Activated B cell treated with CpG ODN at 0.5 μM for 24 hours (primary cell): ENCODE data around the gene CHCHD5. TPM values are rescaled to one million over a fixed set of nuclear protein-coding genes. Genes with fewer than 3 reads are reported as not detected.
"Not testable (repeated sequence)": the region's sequence is repeated elsewhere in the genome, so short reads cannot be mapped to it uniquely, and the experiment has no call there.

Source experiments
- ATAC-seq: fragments of 200-7000 bp; cut with Tn5 transposase; one replicate; pipeline ENCODE4 v1.10.0; 2021; ENCODE audit warnings: low read depth, mild to moderate bottlenecking, moderate library complexity
- CTCF ChIA-PET: fragments of 350-600 bp; sonication (Branson Sonifier 250); formaldehyde crosslinking; loops from one replicate; lab custom pipeline; 2021; ENCODE audit warnings: antibody characterized with exemption; lab: Charles Lee
- POLR2A ChIA-PET: fragments of 350-600 bp; sonication (Branson Sonifier 250); formaldehyde crosslinking; loops from one replicate; lab custom pipeline; 2021; ENCODE audit warnings: antibody characterized with exemption; lab: Charles Lee
- DNase-seq: peaks from one replicate; pipeline ENCODE4 v3.0.0; 2022
- H3K27ac Mint-ChIP-seq: one replicate; pipeline ENCODE4 v1.8.0; 2020; ENCODE audit warnings: mixed read lengths
- H3K27me3 Mint-ChIP-seq: one replicate; pipeline ENCODE4 v1.8.0; 2021; ENCODE audit warnings: mixed read lengths
- H3K36me3 Mint-ChIP-seq: one replicate; pipeline ENCODE4 v1.8.0; 2021; ENCODE audit warnings: low read depth, mixed read lengths
- H3K4me1 Mint-ChIP-seq: one replicate; pipeline ENCODE4 v1.8.0; 2021; ENCODE audit warnings: mixed read lengths
- H3K4me3 Mint-ChIP-seq: one replicate; pipeline ENCODE4 v1.8.0; 2020; ENCODE audit warnings: mild to moderate bottlenecking, mixed read lengths
- H3K9me3 Mint-ChIP-seq: one replicate; pipeline ENCODE4 v1.8.0; 2020; ENCODE audit warnings: mixed read lengths
- CTCF ChIP-seq: fragments of 200-600 bp; IDR thresholded peaks from one replicate; pipeline ENCODE4 v1.8.0; 2022; ENCODE audit warnings: antibody characterized with exemption, mild to moderate bottlenecking
- intact Hi-C: fragments of 100-400 bp; cut with micrococcal nuclease; formaldehyde crosslinking; loops from one replicate; pipeline ENCODE4 v1.15.1; 2024
- total RNA-seq: library from RNA; stranded (reverse); gene quantifications from 2 replicates; pipeline ENCODE4 v1.2.3, GENCODE V29; 2022

CHCHD5 gene
- total RNA-seq, 1 donor from 2014 or later = 26.0 TPM

GRCh38 chr2:112604952-112605351, 20.5 kb downstream of the CHCHD5 start:
- no peaks in the 10 kb centered on the region for H3K27me3 Mint-ChIP-seq
- ChIA-PET CTCF (interaction anchor here (2.6 kb wide), 1 partner anchor 122 kb away, joined by 9 read pairs; no protein-coding TSS in a partner anchor), POLR2A (no interaction called here)
- intact Hi-C loops = loop anchor here (5.0 kb wide), 1 partner anchor 352 kb away; no protein-coding TSS in a partner anchor
- H3K36me3 Mint-ChIP-seq = no peaks in the 10 kb centered on the region
- no peak overlapping the region for H3K27ac Mint-ChIP-seq
- no peaks in the 10 kb centered on the region for H3K9me3 Mint-ChIP-seq
- ATAC-seq = no peak
- peaks cover 3% of the 10 kb centered on the region for H3K4me1 Mint-ChIP-seq
- no peak overlapping the region for H3K4me3 Mint-ChIP-seq
- DNase-seq = no peak
- TF ChIP-seq CTCF = no peak

GRCh38 chr2:112605926-112606325, 21.5 kb downstream of the CHCHD5 start:
- Mint-ChIP-seq H3K27ac (no peak overlapping the region), H3K9me3 (no peaks in the 10 kb centered on the region), H3K36me3 (no peaks in the 10 kb centered on the region), H3K4me3 (no peak overlapping the region), H3K4me1 (no peaks in the 10 kb centered on the region), H3K27me3 (no peaks in the 10 kb centered on the region)
- ATAC-seq (no peak), DNase-seq (no peak)
- CTCF ChIA-PET = no interaction called here
- intact Hi-C loops = no loop called here
- POLR2A ChIA-PET = no interaction called here
- TF ChIP-seq CTCF = no peak

GRCh38 chr2:112606547-112606946, 22.1 kb downstream of the CHCHD5 start:
- no peak overlapping the region for H3K4me3 Mint-ChIP-seq
- TF ChIP-seq CTCF = no peak
- no peaks in the 10 kb centered on the region for H3K9me3 Mint-ChIP-seq
- H3K36me3 Mint-ChIP-seq = no peaks in the 10 kb centered on the region
- ATAC-seq (no peak), DNase-seq (no peak)
- no peak overlapping the region for H3K27ac Mint-ChIP-seq
- POLR2A ChIA-PET = no interaction called here
- H3K27me3 Mint-ChIP-seq = no peaks in the 10 kb centered on the region
- CTCF ChIA-PET = no interaction called here
- H3K4me1 Mint-ChIP-seq = no peaks in the 10 kb centered on the region
- intact Hi-C loops = no loop called here

- Mint-ChIP-seq H3K36me3 (no peaks in the 10 kb centered on the region), H3K4me1 (no peaks in the 10 kb centered on the region), H3K27me3 (peaks cover under 1% of the 10 kb centered on the region), H3K4me3 (no peak overlapping the region), H3K27ac (no peak overlapping the region), H3K9me3 (no peaks in the 10 kb centered on the region)
- CTCF ChIA-PET = interaction anchor here (1.0 kb wide), 1 partner anchor 118 kb away, joined by 3 read pairs; no protein-coding TSS in a partner anchor
- intact Hi-C loops = no loop called here
- DNase-seq (no peak), ATAC-seq (no peak)
- POLR2A ChIA-PET = no interaction called here
- no peak for TF ChIP-seq CTCF
These were observed 23.4 kb downstream of the CHCHD5 start for GRCh38 chr2:112607680-112608438.

- DNase-seq, H3K36me3 Mint-ChIP-seq, ATAC-seq, CTCF ChIA-PET, H3K4me3 Mint-ChIP-seq, POLR2A ChIA-PET, intact Hi-C loops, H3K9me3 Mint-ChIP-seq, H3K27ac Mint-ChIP-seq, H3K27me3 Mint-ChIP-seq, H3K4me1 Mint-ChIP-seq: not testable (repeated sequence)
These were observed 24.9 kb downstream of the CHCHD5 start for GRCh38 chr2:112609320-112609719.

- H3K27ac Mint-ChIP-seq, H3K27me3 Mint-ChIP-seq, intact Hi-C loops, POLR2A ChIA-PET, CTCF ChIA-PET, H3K36me3 Mint-ChIP-seq, DNase-seq, H3K4me1 Mint-ChIP-seq, ATAC-seq, H3K9me3 Mint-ChIP-seq, H3K4me3 Mint-ChIP-seq: not testable (repeated sequence)
These were observed 27.9 kb downstream of the CHCHD5 start for GRCh38 chr2:112612283-112612682.
